ENCODE measurements around the gene SLC7A6OS.

Gene SLC7A6OS

DNA sequence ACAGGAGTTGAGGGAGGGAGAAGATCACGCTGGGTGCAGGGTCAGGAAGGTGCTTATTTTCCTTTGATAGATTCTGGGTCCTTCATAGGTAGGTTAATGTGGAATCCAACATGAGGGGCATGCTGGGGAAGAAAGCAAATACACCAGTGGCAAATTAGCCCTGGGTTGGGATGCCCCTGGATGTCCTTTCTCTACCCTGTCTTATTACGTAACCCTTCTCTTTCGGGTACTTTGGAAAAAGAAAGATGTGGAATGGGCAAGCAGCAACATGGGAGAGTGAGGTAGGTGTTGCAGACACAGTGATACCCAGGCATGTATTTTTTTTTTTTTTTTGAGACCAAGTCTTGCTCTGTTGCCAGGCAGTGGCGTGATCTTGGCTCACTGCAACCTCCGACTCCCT, 37.3 kb downstream of the SLC7A6OS start:
- Histone ChIP-seq H3K36me3 (peaks cover 20% of the 10 kb centered on the region), H3K27me3 (ENCODE audit: insufficient read depth, low read depth, severe bottlenecking) (no peaks in the 10 kb centered on the region), H3K27ac (no peak overlapping the region), H3K4me3 (ENCODE audit: low read depth, low read length) (no peak overlapping the region), H3K9me3 (ENCODE audit: severe bottlenecking) (no peaks in the 10 kb centered on the region)
- no peak for DNase-seq
- TF ChIP-seq, protein P1, sequence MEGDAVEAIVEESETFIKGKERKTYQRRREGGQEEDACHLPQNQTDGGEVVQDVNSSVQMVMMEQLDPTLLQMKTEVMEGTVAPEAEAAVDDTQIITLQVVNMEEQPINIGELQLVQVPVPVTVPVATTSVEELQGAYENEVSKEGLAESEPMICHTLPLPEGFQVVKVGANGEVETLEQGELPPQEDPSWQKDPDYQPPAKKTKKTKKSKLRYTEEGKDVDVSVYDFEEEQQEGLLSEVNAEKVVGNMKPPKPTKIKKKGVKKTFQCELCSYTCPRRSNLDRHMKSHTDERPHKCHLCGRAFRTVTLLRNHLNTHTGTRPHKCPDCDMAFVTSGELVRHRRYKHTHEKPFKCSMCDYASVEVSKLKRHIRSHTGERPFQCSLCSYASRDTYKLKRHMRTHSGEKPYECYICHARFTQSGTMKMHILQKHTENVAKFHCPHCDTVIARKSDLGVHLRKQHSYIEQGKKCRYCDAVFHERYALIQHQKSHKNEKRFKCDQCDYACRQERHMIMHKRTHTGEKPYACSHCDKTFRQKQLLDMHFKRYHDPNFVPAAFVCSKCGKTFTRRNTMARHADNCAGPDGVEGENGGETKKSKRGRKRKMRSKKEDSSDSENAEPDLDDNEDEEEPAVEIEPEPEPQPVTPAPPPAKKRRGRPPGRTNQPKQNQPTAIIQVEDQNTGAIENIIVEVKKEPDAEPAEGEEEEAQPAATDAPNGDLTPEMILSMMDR (IDR thresholded peaks at IDR 0.05; ENCODE audit: low read depth, low read length): no peak

DNA sequence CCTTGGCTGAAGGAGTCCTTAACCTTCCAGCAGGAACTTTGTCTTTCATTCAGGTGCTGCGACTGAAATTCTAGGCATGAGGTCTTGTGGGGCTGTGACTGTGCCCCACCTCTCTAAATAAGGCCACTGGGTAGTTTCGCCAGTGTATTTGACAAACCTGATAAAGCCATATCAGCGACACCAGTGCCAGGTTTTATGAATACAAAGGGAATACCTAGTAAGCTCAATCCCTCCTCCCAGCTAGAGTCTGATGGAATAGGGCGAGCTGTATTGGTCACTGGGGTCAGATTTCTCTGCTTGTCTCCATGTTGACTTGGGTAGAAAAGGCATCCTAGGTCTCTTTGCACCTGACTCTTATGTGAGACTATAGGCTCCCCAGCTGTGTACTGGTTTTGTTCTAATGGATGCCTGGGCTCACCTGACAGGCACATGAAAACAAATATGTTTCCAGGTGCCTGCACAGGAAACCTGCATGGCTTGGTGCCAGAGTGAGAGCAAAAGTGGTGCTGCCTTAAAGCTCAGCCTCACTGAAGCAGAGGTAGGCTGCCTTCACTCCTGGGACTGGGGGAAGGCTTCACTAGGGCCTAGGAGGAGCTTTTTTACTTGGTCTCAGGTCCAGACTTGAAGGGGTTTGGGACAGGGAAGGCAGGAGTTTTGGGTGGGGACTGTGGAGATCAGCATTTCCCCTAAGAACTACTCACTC, 38.1 kb downstream of the SLC7A6OS start:
- no peak overlapping the region for H3K4me3 ChIP-seq (ENCODE audit: low read depth, low read length)
- no peaks in the 10 kb centered on the region for H3K9me3 ChIP-seq (ENCODE audit: severe bottlenecking)
- TF ChIP-seq, protein P1 (IDR thresholded peaks at IDR 0.05; ENCODE audit: low read depth, low read length): no peak
- DNase-seq: no peak
- H3K27ac ChIP-seq: no peak overlapping the region
- no peaks in the 10 kb centered on the region for H3K27me3 ChIP-seq (ENCODE audit: insufficient read depth, low read depth, severe bottlenecking)
- peaks cover 16% of the 10 kb centered on the region for H3K36me3 ChIP-seq

DNA sequence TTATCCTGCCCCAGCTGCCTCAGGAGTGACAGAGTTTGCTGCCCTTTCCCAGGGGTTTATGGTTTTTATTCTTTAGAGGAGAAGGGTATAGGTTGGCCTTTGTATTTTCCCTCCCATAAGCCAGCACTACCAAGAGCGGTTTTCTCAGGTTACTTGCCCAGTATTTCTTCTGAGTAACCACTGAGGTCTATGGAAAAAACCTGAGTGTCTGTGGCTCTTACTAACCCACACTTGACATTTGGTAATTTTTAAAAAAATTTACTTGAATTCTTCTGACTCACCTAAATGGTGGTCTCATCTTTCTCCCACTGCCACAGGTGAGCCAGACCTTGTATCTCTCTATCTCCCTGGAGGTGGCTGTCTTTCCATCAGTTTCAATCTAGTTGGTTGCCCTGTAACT, 40.4 kb downstream of the SLC7A6OS start:
- no peaks in the 10 kb centered on the region for H3K27me3 ChIP-seq (ENCODE audit: insufficient read depth, low read depth, severe bottlenecking)
- no peak overlapping the region for H3K27ac ChIP-seq
- H3K36me3 ChIP-seq: peaks cover 12% of the 10 kb centered on the region
- H3K9me3 ChIP-seq (ENCODE audit: severe bottlenecking): no peaks in the 10 kb centered on the region
- no peak for DNase-seq
- no peak overlapping the region for H3K4me3 ChIP-seq (ENCODE audit: low read depth, low read length)
- TF ChIP-seq, protein P1 (IDR thresholded peaks at IDR 0.05; ENCODE audit: low read depth, low read length): no peak

DNA sequence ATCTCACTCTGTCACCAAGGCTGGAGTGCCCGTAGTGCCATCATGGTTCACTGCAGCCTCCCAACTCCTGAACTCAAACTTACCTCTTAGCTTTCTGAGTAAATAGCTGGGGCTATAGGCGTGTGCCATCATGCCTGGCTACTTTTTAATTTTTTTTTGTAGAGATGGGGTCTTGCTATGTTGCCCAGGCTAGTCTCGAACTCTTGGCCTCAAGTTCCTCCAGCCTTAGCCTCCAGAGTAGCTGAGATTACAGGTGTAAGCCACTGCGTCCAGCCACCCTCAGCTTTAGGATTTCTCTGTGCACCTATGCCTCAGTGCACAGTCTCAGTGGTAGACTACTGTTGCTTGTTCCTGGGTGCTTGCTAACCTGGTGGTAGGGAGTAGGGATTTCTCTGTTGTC, 41.0 kb downstream of the SLC7A6OS start:
- TF ChIP-seq, protein P1 (IDR thresholded peaks at IDR 0.05; ENCODE audit: low read depth, low read length): no peak
- Histone ChIP-seq H3K36me3 (peaks cover 10% of the 10 kb centered on the region), H3K9me3 (ENCODE audit: severe bottlenecking) (no peaks in the 10 kb centered on the region), H3K27me3 (ENCODE audit: insufficient read depth, low read depth, severe bottlenecking) (no peaks in the 10 kb centered on the region), H3K27ac (no peak overlapping the region), H3K4me3 (ENCODE audit: low read depth, low read length) (no peak overlapping the region)
- DNase-seq: no peak

DNA sequence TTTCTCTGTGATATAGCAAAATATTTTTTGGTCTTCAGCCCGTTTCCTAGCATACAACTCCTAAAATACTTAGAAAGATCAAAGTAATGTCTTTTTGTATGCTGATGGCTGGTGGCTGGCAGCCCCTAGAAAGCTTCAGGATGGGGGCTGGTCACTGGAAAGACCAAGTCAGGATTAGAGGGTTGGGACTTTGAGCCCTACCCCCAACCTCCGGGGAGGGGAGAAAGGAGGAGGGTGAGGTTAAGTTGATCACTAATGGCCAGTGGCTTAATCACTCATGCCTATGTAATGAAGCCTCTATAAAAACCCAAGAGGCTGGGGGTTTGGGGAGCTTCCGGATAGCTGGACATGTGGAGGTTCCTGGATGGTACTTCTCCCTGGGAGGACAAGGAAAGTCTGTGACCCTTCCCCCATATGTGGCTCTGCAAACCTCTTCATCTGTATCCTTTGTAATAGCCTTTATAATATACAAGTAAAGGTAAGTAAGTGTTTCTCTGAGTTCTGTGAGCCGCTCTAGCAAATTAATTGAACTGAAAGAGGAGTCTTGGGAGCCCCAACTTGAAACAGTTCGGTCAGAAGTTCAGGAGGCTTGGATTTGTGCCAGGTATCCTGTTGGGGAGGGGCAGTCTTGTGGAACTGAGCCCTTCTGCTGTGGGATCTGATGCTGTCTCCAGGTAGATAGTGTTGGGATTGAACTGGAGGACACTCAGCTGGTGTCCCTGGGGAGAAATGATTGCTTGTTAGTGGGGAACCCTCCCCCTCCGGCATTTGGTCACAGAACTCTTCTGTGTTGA, 42.9 kb downstream of the SLC7A6OS start:
- Histone ChIP-seq H3K27ac (peak overlapping the region; percentile 36), H3K36me3 (no peaks in the 10 kb centered on the region; the same call in 1 of the 2 replicates), H3K27me3 (ENCODE audit: insufficient read depth, low read depth, severe bottlenecking) (no peaks in the 10 kb centered on the region), H3K9me3 (ENCODE audit: severe bottlenecking) (no peaks in the 10 kb centered on the region), H3K4me3 (ENCODE audit: low read depth, low read length) (no peak overlapping the region)
- DNase-seq: peak; percentile 62
- TF ChIP-seq, protein P1 (IDR thresholded peaks at IDR 0.05; ENCODE audit: low read depth, low read length): no peak
